Left lobe of liver (tissue), 2 donors: Measurements from ENCODE around the gene SLC41A3. TPM values are rescaled to one million over a fixed set of nuclear protein-coding genes. Genes with fewer than 3 reads are reported as not detected.

ENCODE experiments used
- ATAC-seq: fragments of 200-7000 bp; cut with Tn5 transposase; one replicate; pipeline ENCODE4 v1.9.1; 2020; ENCODE audit warnings: mild to moderate bottlenecking, moderate library complexity
- DNase-seq: peaks from one replicate; pipeline ENCODE4 v3.0.0-alpha.2; 2020; ENCODE audit warnings: low spot score
- total RNA-seq: library from RNA; stranded (reverse); gene quantifications from one replicate; pipeline ENCODE4 v1.2.1, GENCODE V29; 2021
- donor health status: DM: no; HTN: no; CAD: no; lungs with moderate emphysema.
- donor health status: DM: no; HTN: yes; CAD: no.

Gene SLC41A3
- total RNA-seq, 1 donor from 2014 or later = 15.7 TPM

DNA sequence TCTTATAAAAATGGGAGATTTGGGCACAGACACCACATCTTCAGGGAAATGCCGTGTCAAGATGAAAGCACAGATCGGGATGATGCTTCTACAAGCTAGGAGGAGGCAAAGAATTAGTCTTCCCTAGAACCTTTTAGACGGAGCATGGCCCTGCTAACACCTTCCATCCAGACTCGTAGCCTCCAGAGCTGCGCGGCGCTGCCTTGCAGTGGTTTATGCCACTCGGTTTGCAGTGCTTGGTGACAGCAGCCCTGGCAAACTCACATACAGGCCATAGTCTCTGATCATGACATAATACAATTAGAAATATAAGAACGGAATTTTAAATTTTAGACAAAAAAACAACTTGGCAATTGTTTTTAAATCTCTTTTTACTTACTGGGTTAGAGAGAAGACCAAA lies 37.1 kb upstream of the SLC41A3 start:
- DNase-seq (peak; percentile 22), ATAC-seq (no peak)

DNA sequence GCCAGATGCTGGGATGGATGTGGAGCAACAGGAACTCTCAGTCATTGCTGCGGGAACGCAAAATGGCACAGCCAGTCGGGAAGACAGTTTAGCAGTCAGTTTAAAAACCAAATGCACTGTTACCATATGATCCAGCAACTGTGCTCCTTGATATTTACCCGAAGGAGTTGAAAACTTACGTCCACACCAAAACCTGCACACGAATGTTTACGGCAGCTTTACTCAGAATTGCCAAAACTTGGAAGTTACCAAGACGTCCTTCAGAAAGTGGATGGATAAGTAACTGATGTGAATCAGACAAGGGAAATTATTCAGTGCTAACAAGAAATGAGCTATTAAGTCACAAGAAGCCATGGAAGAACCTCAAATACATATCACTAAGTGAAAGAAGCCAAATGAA lies 36.1 kb upstream of the SLC41A3 start:
- no peak for ATAC-seq
- DNase-seq = no peak

GRCh38 chr3:126119008-126119675 lies 35.2 kb upstream of the SLC41A3 start:
- no peak for DNase-seq

GRCh38 chr3:126118591-126118990 lies 34.7 kb upstream of the SLC41A3 start:
- no peak for ATAC-seq
- peak; percentile 40 for DNase-seq

More at GRCh38 chr3:126119008-126119675, 35.2 kb upstream of the SLC41A3 start:
- ATAC-seq = no peak

DNA sequence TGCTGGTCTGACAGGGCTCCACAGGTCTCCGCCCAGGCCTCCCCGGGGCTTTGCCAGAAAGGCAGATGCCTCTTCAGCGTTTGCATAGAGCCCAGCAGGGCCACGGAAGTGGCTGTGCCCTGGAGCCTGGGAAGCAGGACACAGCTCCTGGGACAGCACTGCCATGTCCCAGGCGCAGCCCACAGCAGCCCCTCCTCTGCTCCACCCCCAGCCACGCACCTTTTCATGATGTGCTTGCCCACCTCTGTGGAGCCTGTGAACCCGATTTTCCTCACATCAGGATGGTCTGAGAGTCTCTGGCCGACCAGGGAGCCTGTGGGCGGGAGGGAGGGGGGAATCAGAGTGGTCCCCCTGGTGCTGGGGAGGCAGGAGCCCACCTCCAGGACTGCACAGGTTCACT lies 33.9 kb upstream of the SLC41A3 start:
- peak; percentile 26 for ATAC-seq
- DNase-seq = peak; percentile 44

DNA sequence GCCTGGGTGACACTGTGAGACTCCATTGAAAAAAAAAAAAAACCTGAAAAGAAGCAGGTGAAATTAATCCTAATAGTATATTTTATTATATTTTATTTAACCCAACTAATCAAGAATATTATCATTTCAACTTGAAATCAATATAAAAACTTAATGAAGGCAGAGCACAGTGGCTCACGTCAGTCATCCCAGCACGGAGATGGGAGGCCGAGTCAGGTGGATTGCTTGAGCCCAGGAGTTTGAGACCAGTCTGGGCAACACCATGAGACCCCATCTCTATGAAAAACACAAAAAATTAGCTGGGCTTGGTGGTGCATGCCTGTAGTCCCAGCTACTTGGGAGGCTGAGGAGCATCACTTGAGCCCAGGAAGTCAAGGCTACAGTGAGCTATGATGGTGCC lies 33.3 kb upstream of the SLC41A3 start:
- no peak for ATAC-seq
- no peak for DNase-seq

GRCh38 chr3:126116526-126116925 lies 32.6 kb upstream of the SLC41A3 start:
- DNase-seq = no peak
- peak; percentile 2 for ATAC-seq

GRCh38 chr3:126114443-126115386 lies 30.8 kb upstream of the SLC41A3 start:
- DNase-seq = peak; percentile 42
- ATAC-seq = no peak

GRCh38 chr3:126113733-126114442 lies 30.0 kb upstream of the SLC41A3 start:
- DNase-seq (no peak), ATAC-seq (peak; percentile 5)

- no peak for ATAC-seq
- DNase-seq = no peak
Observed at GRCh38 chr3:126113238-126113555, 29.3 kb upstream of the SLC41A3 start.

- ATAC-seq = no peak
- DNase-seq = peak; percentile 41
Observed at GRCh38 chr3:126112531-126113237, 28.8 kb upstream of the SLC41A3 start.

GRCh38 chr3:126111566-126112475 lies 27.9 kb upstream of the SLC41A3 start:
- peak; percentile 44 for DNase-seq
- no peak for ATAC-seq

GRCh38 chr3:126111126-126111551 lies 27.2 kb upstream of the SLC41A3 start:
- ATAC-seq (no peak), DNase-seq (no peak)

GRCh38 chr3:126110431-126111125 lies 26.7 kb upstream of the SLC41A3 start:
- DNase-seq (peak; percentile 41), ATAC-seq (no peak)

GRCh38 chr3:126109880-126110235 lies 25.9 kb upstream of the SLC41A3 start:
- no peak for ATAC-seq
- peak; percentile 44 for DNase-seq

- DNase-seq (peak; percentile 42), ATAC-seq (peak; percentile 4)
Observed at GRCh38 chr3:126109146-126109879, 25.4 kb upstream of the SLC41A3 start.

- ATAC-seq (no peak), DNase-seq (no peak)
Observed at GRCh38 chr3:126108676-126109050, 24.7 kb upstream of the SLC41A3 start.

- DNase-seq (no peak), ATAC-seq (no peak)
Observed at GRCh38 chr3:126107957-126108675, 24.2 kb upstream of the SLC41A3 start.
